Loucy (cell line): ENCODE results near the gene PRTFDC1.

Experiments
- H2AFZ ChIP-seq: fragments of 200-600 bp; sonication (generic); 2 replicates; pipeline ENCODE4 v1.6.0; 2016; ENCODE audit warnings: antibody characterized with exemption, mild to moderate bottlenecking, low read length, moderate library complexity
- H3F3A ChIP-seq: fragments of 200-600 bp; 2 replicates; pipeline ENCODE4 v1.6.0; 2016; ENCODE audit warnings: antibody characterized with exemption, low read depth, mild to moderate bottlenecking
- H3K27me3 ChIP-seq: fragments of 200-600 bp; sonication (generic); 2 replicates; pipeline ENCODE4 v1.6.1; 2014; ENCODE audit warnings: low read length, mild to moderate bottlenecking; ENCODE audit not compliant: insufficient read depth, poor library complexity, severe bottlenecking
- H3K36me3 ChIP-seq: fragments of 200-600 bp; sonication (generic); 2 replicates; pipeline ENCODE4 v1.6.1; 2016; ENCODE audit warnings: low read length; ENCODE audit not compliant: insufficient read depth
- H3K4me1 ChIP-seq: fragments of 200-600 bp; sonication (generic); 2 replicates; pipeline ENCODE4 v1.5.1; 2014; ENCODE audit warnings: low read length, mild to moderate bottlenecking; ENCODE audit not compliant: insufficient read depth, poor library complexity, severe bottlenecking
- H3K4me2 ChIP-seq: fragments of 200-600 bp; sonication (generic); 2 replicates; pipeline ENCODE4 v1.6.0; 2014; ENCODE audit warnings: antibody characterized with exemption, low read length, low read depth, mild to moderate bottlenecking; ENCODE audit not compliant: poor library complexity, severe bottlenecking
- H3K4me3 ChIP-seq: fragments of 200-600 bp; sonication (generic); 2 replicates; pipeline ENCODE4 v1.5.1; 2014; ENCODE audit warnings: low read length, mild to moderate bottlenecking, mixed read lengths; ENCODE audit not compliant: poor library complexity, severe bottlenecking
- H3K79me2 ChIP-seq: fragments of 200-600 bp; sonication (generic); 2 replicates; pipeline ENCODE4 v1.6.1; 2014; ENCODE audit warnings: low read length; ENCODE audit not compliant: insufficient read depth
- H3K9ac ChIP-seq: fragments of 200-600 bp; sonication (generic); 2 replicates; pipeline ENCODE4 v1.6.0; 2014; ENCODE audit warnings: mild to moderate bottlenecking, low read depth, low read length, moderate library complexity; ENCODE audit not compliant: poor library complexity, severe bottlenecking
- H3K9me2 ChIP-seq: fragments of 200-600 bp; sonication (generic); replicated peaks from 2 replicates; pipeline ENCODE4 v1.6.1; 2016; ENCODE audit warnings: low read depth, low read length, mixed read lengths
- H3K9me3 ChIP-seq: fragments of 200-600 bp; sonication (generic); 2 replicates; pipeline ENCODE4 v1.6.1; 2014; ENCODE audit warnings: mild to moderate bottlenecking, antibody characterized with exemption, low read length, low read depth; ENCODE audit not compliant: insufficient read depth
- H4K20me1 ChIP-seq: fragments of 200-600 bp; sonication (generic); 2 replicates; pipeline ENCODE4 v1.6.0; 2014; ENCODE audit warnings: antibody characterized with exemption, low read length, mild to moderate bottlenecking; ENCODE audit not compliant: insufficient read depth, poor library complexity, severe bottlenecking
- CTCF ChIP-seq: fragments of 200-600 bp; sonication (generic); conservative IDR thresholded peaks from 2 replicates; pipeline ENCODE4 v1.5.1; 2014; ENCODE audit warnings: mild to moderate bottlenecking, antibody characterized with exemption, low read length
- EZH2phosphoT487 ChIP-seq: fragments of 200-600 bp; IDR thresholded peaks from 2 replicates; pipeline ENCODE4 v1.6.1; 2018; ENCODE audit warnings: antibody characterized with exemption, mild to moderate bottlenecking, moderate library complexity, borderline replicate concordance

The PRTFDC1 gene

GRCh38 chr10:24899571-24899970, 52.8 kb downstream of the PRTFDC1 start:
- no peak overlapping the region for H3K9ac ChIP-seq
- H3K9me3 ChIP-seq: no peaks in the 10 kb centered on the region
- no peaks in the 10 kb centered on the region for H3K27me3 ChIP-seq
- H3K36me3 ChIP-seq: no peaks in the 10 kb centered on the region
- H3F3A ChIP-seq: no peaks in the 10 kb centered on the region
- H3K79me2 ChIP-seq: no peaks in the 10 kb centered on the region
- H3K9me2 ChIP-seq: no peaks in the 10 kb centered on the region
- H3K4me2 ChIP-seq: no peak overlapping the region
- peaks cover 10% of the 10 kb centered on the region for H3K4me1 ChIP-seq
- no peak overlapping the region for H3K4me3 ChIP-seq
- no peak overlapping the region for H2AFZ ChIP-seq
- TF ChIP-seq EZH2phosphoT487 (no peak), CTCF (no peak)
- H4K20me1 ChIP-seq: no peaks in the 10 kb centered on the region

GRCh38 chr10:24898501-24898900, 53.9 kb downstream of the PRTFDC1 start:
- Histone ChIP-seq H3K9ac (no peak overlapping the region), H4K20me1 (no peaks in the 10 kb centered on the region), H3F3A (no peaks in the 10 kb centered on the region), H3K79me2 (no peaks in the 10 kb centered on the region), H3K27me3 (no peaks in the 10 kb centered on the region), H3K4me1 (peaks cover 10% of the 10 kb centered on the region), H3K9me2 (no peaks in the 10 kb centered on the region), H3K4me3 (no peak overlapping the region), H3K9me3 (no peaks in the 10 kb centered on the region), H3K36me3 (no peaks in the 10 kb centered on the region), H3K4me2 (no peak overlapping the region), H2AFZ (no peak overlapping the region)
- TF ChIP-seq CTCF (no peak), EZH2phosphoT487 (no peak)

- Histone ChIP-seq H3K9ac (no peak overlapping the region), H3K27me3 (no peaks in the 10 kb centered on the region), H3K9me3 (no peaks in the 10 kb centered on the region), H3K9me2 (no peaks in the 10 kb centered on the region), H3F3A (no peaks in the 10 kb centered on the region), H3K4me2 (peak overlapping the region; percentile 37), H2AFZ (no peak overlapping the region; the same call in 1 of the 2 replicates), H3K79me2 (no peaks in the 10 kb centered on the region), H3K4me1 (peaks cover 10% of the 10 kb centered on the region), H3K36me3 (no peaks in the 10 kb centered on the region), H3K4me3 (no peak overlapping the region), H4K20me1 (no peaks in the 10 kb centered on the region)
- no peak for TF ChIP-seq CTCF
- TF ChIP-seq EZH2phosphoT487: no peak
These were observed 55.0 kb downstream of the PRTFDC1 start for GRCh38 chr10:24897326-24897926.
